SK-N-SH (cell line): Measurements from ENCODE around the gene ANKS1B.

Experiments used
- MXI1 ChIP-seq: IDR thresholded peaks from 2 replicates; pipeline ENCODE4 v1.6.1; 2012; ENCODE audit warnings: mild to moderate bottlenecking, low read depth, low read length, improper control_type of control experiment
- PBX3 ChIP-seq: IDR thresholded peaks from 2 replicates; pipeline ENCODE4; 2012
- TAF1 ChIP-seq: IDR thresholded peaks from 2 replicates; pipeline ENCODE4 v1.6.1; 2012; ENCODE audit warnings: low read depth, mild to moderate bottlenecking, low read length, moderate library complexity, borderline replicate concordance

- TF ChIP-seq TAF1 = no peak
- no peak for TF ChIP-seq PBX3
- no peak for TF ChIP-seq MXI1
Observed at GRCh38 chr12:98847242-98847641, 1137.5 kb downstream of the ANKS1B start.
